Smooth muscle cell (in vitro differentiated cells): ENCODE data around the gene CRAMP1. TPM values are rescaled to one million over a fixed set of nuclear protein-coding genes. Genes with fewer than 3 reads are reported as not detected.

ENCODE experiments used
- DNase-seq: peaks from one replicate; lab custom pipeline; 2025; ENCODE audit not compliant: unreplicated experiment; lab: John Stamatoyannopoulos, UW
- H2AFZ ChIP-seq: fragments of 200-600 bp; sonication (generic); 2 replicates; pipeline ENCODE4 v1.6.0; 2016; ENCODE audit warnings: antibody characterized with exemption, low read depth, mild to moderate bottlenecking
- H3F3A ChIP-seq: fragments of 200-600 bp; sonication (generic); 2 replicates; pipeline ENCODE4 v1.6.0; 2017; ENCODE audit warnings: antibody characterized with exemption, low read depth
- H3K27ac ChIP-seq: fragments of 200-600 bp; sonication (generic); 2 replicates; pipeline ENCODE4 v1.5.1; 2016; ENCODE audit warnings: low read depth, mild to moderate bottlenecking
- H3K27me3 ChIP-seq: fragments of 200-600 bp; sonication (generic); 2 replicates; pipeline ENCODE4 v1.6.1; 2016; ENCODE audit warnings: low read depth, mild to moderate bottlenecking
- H3K36me3 ChIP-seq: fragments of 200-600 bp; sonication (generic); 2 replicates; pipeline ENCODE4 v1.5.1; 2016; ENCODE audit warnings: low read depth
- H3K4me1 ChIP-seq: fragments of 200-600 bp; sonication (generic); 2 replicates; pipeline ENCODE4 v1.5.1; 2016; ENCODE audit warnings: low read depth
- H3K4me2 ChIP-seq: fragments of 200-600 bp; sonication (generic); 2 replicates; pipeline ENCODE4 v1.6.0; 2016; ENCODE audit warnings: mild to moderate bottlenecking
- H3K4me3 ChIP-seq: fragments of 200-600 bp; sonication (generic); 2 replicates; pipeline ENCODE4 v1.5.1; 2016; ENCODE audit warnings: mild to moderate bottlenecking
- H3K79me2 ChIP-seq: fragments of 200-600 bp; sonication (generic); 2 replicates; pipeline ENCODE4 v1.6.0; 2016; ENCODE audit warnings: low read depth, mild to moderate bottlenecking
- H3K9ac ChIP-seq: fragments of 200-600 bp; sonication (generic); 2 replicates; pipeline ENCODE4 v1.6.0; 2016; ENCODE audit warnings: low read depth
- H3K9me3 ChIP-seq: fragments of 200-600 bp; sonication (generic); replicated peaks from 2 replicates; pipeline ENCODE4 v1.5.1; 2016; ENCODE audit warnings: low read depth
- H4K20me1 ChIP-seq: fragments of 200-600 bp; sonication (generic); 2 replicates; pipeline ENCODE4 v1.6.0; 2016; ENCODE audit warnings: low read depth
- WGBS: methylation state at CpG from one replicate; pipeline ENCODE4 v1.1.7; 2016; ENCODE audit warnings: low lambda C conversion rate; 5-methylcytosine and 5-hydroxymethylcytosine counted together
- polyA plus RNA-seq: library from polyadenylated mRNA; unstranded; fragments of >200 nt; fragmentation: Nextera tagmentation; extraction: Ambion mirVana; gene quantifications from 2 replicates; pipeline ENCODE4 v1.2.1, GENCODE V29; 2016
- total RNA-seq: library from RNA; depleted of rRNA; stranded (reverse); fragments of >200 nt; gene quantifications from 2 replicates; pipeline ENCODE4 v1.2.3, GENCODE V29; 2014
- TF ChIP-seq, protein P1 (sequence below): fragments of 200-600 bp; sonication (generic); IDR thresholded peaks from 2 replicates; pipeline ENCODE4 v1.5.1; 2017; ENCODE audit warnings: borderline replicate concordance, mild to moderate bottlenecking, antibody characterized with exemption; ENCODE audit not compliant: insufficient read depth, poor library complexity, severe bottlenecking

Gene CRAMP1
- total and polyA plus RNA-seq, 2 experiments from 2014 or later, result 7.9 to 16.5 TPM

DNA sequence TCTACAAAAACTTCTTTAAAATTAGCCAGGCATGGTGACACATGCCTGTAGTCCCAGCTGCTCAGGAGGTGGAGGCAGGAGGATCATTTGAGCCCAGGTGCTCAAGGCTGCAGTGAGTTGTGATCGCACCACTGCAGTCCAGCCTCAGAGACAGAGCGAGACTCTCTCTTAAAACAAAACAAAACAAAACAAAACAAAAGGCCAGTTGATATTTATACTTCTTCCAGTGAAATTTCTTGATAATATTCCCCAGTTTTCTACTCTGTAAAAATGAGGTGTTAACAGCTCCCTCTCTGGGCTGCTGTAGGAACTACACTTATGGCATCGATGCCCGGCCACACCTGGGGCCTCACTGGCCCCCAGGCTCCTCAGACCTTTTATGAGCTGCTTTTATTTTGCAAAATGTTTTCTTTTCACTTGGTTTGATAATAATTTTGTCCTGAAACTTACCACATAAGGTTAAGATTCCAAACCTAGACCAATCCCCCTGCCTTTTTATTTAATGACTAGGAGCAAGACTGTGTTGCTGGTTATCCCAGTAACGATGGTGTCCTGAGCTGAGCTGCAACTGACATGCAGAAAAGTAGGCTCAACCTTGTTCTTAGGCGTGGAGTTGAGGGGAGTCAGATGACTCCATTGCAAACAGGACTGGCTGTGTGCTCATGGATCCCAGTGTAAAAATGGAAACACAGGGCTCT, 111.4 kb downstream of the CRAMP1 start:
- Histone ChIP-seq H3K79me2 (peaks cover 70% of the 10 kb centered on the region), H3K27me3 (no peaks in the 10 kb centered on the region), H3K27ac (peak overlapping the region; percentile 89), H2AFZ (no peak overlapping the region), H3K9ac (no peak overlapping the region), H3K4me3 (no peak overlapping the region), H3F3A (no peaks in the 10 kb centered on the region), H3K36me3 (no peaks in the 10 kb centered on the region), H3K9me3 (no peaks in the 10 kb centered on the region), H4K20me1 (peaks cover 78% of the 10 kb centered on the region), H3K4me1 (no peaks in the 10 kb centered on the region), H3K4me2 (no peak overlapping the region)
- DNase-seq, result no peak
- TF ChIP-seq, protein P1, sequence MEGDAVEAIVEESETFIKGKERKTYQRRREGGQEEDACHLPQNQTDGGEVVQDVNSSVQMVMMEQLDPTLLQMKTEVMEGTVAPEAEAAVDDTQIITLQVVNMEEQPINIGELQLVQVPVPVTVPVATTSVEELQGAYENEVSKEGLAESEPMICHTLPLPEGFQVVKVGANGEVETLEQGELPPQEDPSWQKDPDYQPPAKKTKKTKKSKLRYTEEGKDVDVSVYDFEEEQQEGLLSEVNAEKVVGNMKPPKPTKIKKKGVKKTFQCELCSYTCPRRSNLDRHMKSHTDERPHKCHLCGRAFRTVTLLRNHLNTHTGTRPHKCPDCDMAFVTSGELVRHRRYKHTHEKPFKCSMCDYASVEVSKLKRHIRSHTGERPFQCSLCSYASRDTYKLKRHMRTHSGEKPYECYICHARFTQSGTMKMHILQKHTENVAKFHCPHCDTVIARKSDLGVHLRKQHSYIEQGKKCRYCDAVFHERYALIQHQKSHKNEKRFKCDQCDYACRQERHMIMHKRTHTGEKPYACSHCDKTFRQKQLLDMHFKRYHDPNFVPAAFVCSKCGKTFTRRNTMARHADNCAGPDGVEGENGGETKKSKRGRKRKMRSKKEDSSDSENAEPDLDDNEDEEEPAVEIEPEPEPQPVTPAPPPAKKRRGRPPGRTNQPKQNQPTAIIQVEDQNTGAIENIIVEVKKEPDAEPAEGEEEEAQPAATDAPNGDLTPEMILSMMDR, result peak; percentile 85
- 68% methylated on average over 6 of the region's 6 CpGs for WGBS

DNA sequence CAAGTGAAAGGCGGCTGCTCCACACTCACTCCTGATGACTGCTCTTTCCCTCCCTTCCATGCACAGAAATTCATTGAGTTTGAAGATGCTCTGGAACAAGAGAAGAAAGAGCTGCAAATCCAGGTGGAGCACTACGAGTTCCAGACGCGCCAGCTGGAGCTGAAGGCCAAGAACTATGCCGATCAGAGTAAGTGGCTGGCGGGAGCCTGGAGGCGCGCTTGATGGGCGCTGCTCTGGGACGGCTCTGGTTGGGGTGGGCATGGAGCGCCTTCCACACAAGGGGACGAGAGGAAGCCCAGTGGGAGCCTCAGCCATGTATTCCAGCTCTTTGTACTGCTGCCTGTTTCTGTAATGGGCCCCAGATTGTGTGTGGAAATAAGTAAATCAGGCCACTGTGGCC, 112.3 kb downstream of the CRAMP1 start:
- TF ChIP-seq, protein P1, result no peak
- no peaks in the 10 kb centered on the region for H3F3A ChIP-seq
- DNase-seq, result no peak
- no peaks in the 10 kb centered on the region for H3K9me3 ChIP-seq
- H3K27me3 ChIP-seq, result no peaks in the 10 kb centered on the region
- no peak overlapping the region for H2AFZ ChIP-seq
- no peak overlapping the region for H3K4me2 ChIP-seq
- H3K36me3 ChIP-seq, result no peaks in the 10 kb centered on the region
- H4K20me1 ChIP-seq, result peaks cover 73% of the 10 kb centered on the region
- H3K4me1 ChIP-seq, result no peaks in the 10 kb centered on the region
- no peak overlapping the region for H3K9ac ChIP-seq
- peaks cover 61% of the 10 kb centered on the region for H3K79me2 ChIP-seq
- H3K27ac ChIP-seq, result no peak overlapping the region
- no peak overlapping the region for H3K4me3 ChIP-seq
- WGBS, result 98% methylated on average over 12 of the region's 12 CpGs

DNA sequence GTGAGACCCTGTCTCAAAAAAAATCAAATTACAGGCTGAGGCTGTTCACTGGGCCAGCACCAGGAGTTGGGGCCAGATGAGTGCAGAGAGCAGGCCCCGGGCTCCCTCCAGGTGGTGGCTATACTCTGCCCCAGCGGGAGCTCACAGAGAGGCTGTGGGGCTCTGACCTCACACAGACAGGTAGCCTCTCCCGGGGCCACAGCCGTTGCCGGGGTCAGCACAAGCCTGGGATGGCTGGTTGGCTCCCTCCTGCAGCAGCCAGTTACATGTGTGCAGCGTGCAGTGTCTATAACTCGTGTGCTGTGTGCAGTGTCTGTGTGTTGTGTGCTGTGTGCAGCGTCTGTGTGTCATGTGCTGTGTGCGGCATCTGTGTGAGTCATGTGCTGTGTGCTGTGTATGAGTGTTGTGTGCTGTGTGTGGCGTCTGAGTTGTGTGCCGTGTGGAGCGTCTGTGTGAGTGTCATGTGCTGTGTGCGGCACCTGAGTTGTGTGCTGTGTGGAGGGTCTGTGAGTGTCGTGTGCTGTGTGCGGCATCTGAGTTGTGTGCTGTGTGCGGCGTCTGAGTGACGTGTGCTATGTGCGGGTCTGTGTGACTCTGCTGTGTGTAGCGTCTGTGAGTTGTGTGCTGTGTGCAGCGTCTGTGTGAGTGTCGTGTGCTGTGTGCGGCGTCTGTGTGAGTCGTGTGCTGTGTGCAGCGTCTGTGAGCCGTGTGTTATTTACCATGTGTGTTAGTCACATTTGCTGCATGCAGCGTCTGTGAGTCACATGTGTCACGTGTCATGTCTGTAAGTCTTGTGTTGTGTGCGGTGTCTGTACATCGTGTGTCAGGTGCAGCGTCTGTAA, 114.7 kb downstream of the CRAMP1 start:
- peaks cover 41% of the 10 kb centered on the region for H3K79me2 ChIP-seq
- no peak overlapping the region for H3K4me3 ChIP-seq
- no peaks in the 10 kb centered on the region for H3K9me3 ChIP-seq
- no peak overlapping the region for H3K4me2 ChIP-seq
- TF ChIP-seq, protein P1, result no peak
- peaks cover 52% of the 10 kb centered on the region for H4K20me1 ChIP-seq
- no peak overlapping the region for H2AFZ ChIP-seq
- H3K27ac ChIP-seq, result no peak overlapping the region
- no peaks in the 10 kb centered on the region for H3K4me1 ChIP-seq
- no peaks in the 10 kb centered on the region for H3K27me3 ChIP-seq
- H3K36me3 ChIP-seq, result no peaks in the 10 kb centered on the region
- no peaks in the 10 kb centered on the region for H3F3A ChIP-seq
- H3K9ac ChIP-seq, result no peak overlapping the region
- DNase-seq, result no peak
- WGBS, result 97% methylated on average over 31 of the region's 32 CpGs

Other genes starting within 250 kb of the CRAMP1 start
- 5.2 and 8.2 TPM in 2 replicates for gene UNKL, start 197.7 kb upstream of the CRAMP1 start, total RNA-seq
- 6.2 and 9.3 TPM in 2 replicates for gene UNKL, start 197.7 kb upstream of the CRAMP1 start, polyA plus RNA-seq
- 17.2 and 21.8 TPM in 2 replicates for gene UQCC4, start 191.6 kb upstream of the CRAMP1 start, total RNA-seq
- gene UQCC4, start 191.6 kb upstream of the CRAMP1 start, polyA plus RNA-seq, result 29.6 and 33.0 TPM in 2 replicates
- gene PERCC1, start 181.3 kb upstream of the CRAMP1 start, total RNA-seq, result not detected in 2 replicates
- not detected in 2 replicates for gene PERCC1, start 181.3 kb upstream of the CRAMP1 start, polyA plus RNA-seq
- not detected in 2 replicates for gene CCDC154, start 167.8 kb upstream of the CRAMP1 start, total RNA-seq
- gene CCDC154, start 167.8 kb upstream of the CRAMP1 start, polyA plus RNA-seq, result 0.24 and 1.0 TPM in 2 replicates
- 15.6 and 25.9 TPM in 2 replicates for gene CLCN7, start 137.3 kb upstream of the CRAMP1 start, total RNA-seq
- gene CLCN7, start 137.3 kb upstream of the CRAMP1 start, polyA plus RNA-seq, result 45.2 and 59.9 TPM in 2 replicates
- not detected in 2 replicates for gene PTX4, start 123.4 kb upstream of the CRAMP1 start, total RNA-seq
- not detected in 2 replicates for gene PTX4, start 123.4 kb upstream of the CRAMP1 start, polyA plus RNA-seq
- gene TELO2, start 119.0 kb upstream of the CRAMP1 start, total RNA-seq, result 4.8 and 6.5 TPM in 2 replicates
- gene TELO2, start 119.0 kb upstream of the CRAMP1 start, polyA plus RNA-seq, result 22.9 and 25.1 TPM in 2 replicates
- 0.31 and 0.90 TPM in 2 replicates for gene TMEM204, start 78.7 kb upstream of the CRAMP1 start, total RNA-seq
- gene TMEM204, start 78.7 kb upstream of the CRAMP1 start, polyA plus RNA-seq, result 3.0 and 4.2 TPM in 2 replicates
- 24.8 and 30.0 TPM in 2 replicates for gene IFT140, start 288 bp upstream of the CRAMP1 start, total RNA-seq
- 17.2 and 24.1 TPM in 2 replicates for gene IFT140, start 288 bp upstream of the CRAMP1 start, polyA plus RNA-seq
- 28.6 and 33.4 TPM in 2 replicates for gene JPT2, start 65.9 kb downstream of the CRAMP1 start, total RNA-seq
- 7.2 and 11.2 TPM in 2 replicates for gene JPT2, start 65.9 kb downstream of the CRAMP1 start, polyA plus RNA-seq
- 36.2 and 43.6 TPM in 2 replicates for gene MAPK8IP3, start 93.8 kb downstream of the CRAMP1 start, total RNA-seq
- gene MAPK8IP3, start 93.8 kb downstream of the CRAMP1 start, polyA plus RNA-seq, result 47.8 and 69.2 TPM in 2 replicates
- gene NME3, start 159.2 kb downstream of the CRAMP1 start, total RNA-seq, result 38.0 and 56.7 TPM in 2 replicates
- gene NME3, start 159.2 kb downstream of the CRAMP1 start, polyA plus RNA-seq, result 85.4 and 94.3 TPM in 2 replicates
- gene EME2, start 160.4 kb downstream of the CRAMP1 start, total RNA-seq, result 3.6 and 4.4 TPM in 2 replicates
- gene EME2, start 160.4 kb downstream of the CRAMP1 start, polyA plus RNA-seq, result 3.8 and 7.6 TPM in 2 replicates
- gene MRPS34, start 160.8 kb downstream of the CRAMP1 start, total RNA-seq, result 56.7 and 62.9 TPM in 2 replicates
- 111 and 122 TPM in 2 replicates for gene MRPS34, start 160.8 kb downstream of the CRAMP1 start, polyA plus RNA-seq
- 23.0 and 25.1 TPM in 2 replicates for gene SPSB3, start 170.2 kb downstream of the CRAMP1 start, total RNA-seq
- 49.8 and 60.3 TPM in 2 replicates for gene SPSB3, start 170.2 kb downstream of the CRAMP1 start, polyA plus RNA-seq
- 32.9 and 48.0 TPM in 2 replicates for gene NUBP2, start 170.6 kb downstream of the CRAMP1 start, total RNA-seq
- gene NUBP2, start 170.6 kb downstream of the CRAMP1 start, polyA plus RNA-seq, result 80.8 and 86.7 TPM in 2 replicates
- gene IGFALS, start 181.3 kb downstream of the CRAMP1 start, total RNA-seq, result 0.58 TPM in 1 of 2 replicates, not detected in the other
- gene IGFALS, start 181.3 kb downstream of the CRAMP1 start, polyA plus RNA-seq, result 0.45 TPM in 1 of 2 replicates, not detected in the other
- gene HAGH, start 214.5 kb downstream of the CRAMP1 start, total RNA-seq, result 20.7 and 20.9 TPM in 2 replicates
- 42.6 and 43.0 TPM in 2 replicates for gene HAGH, start 214.5 kb downstream of the CRAMP1 start, polyA plus RNA-seq
- gene FAHD1, start 214.8 kb downstream of the CRAMP1 start, total RNA-seq, result 25.0 and 32.4 TPM in 2 replicates
- 32.4 and 32.8 TPM in 2 replicates for gene FAHD1, start 214.8 kb downstream of the CRAMP1 start, polyA plus RNA-seq